ENCODE measurements around the gene WWC2. TPM values are rescaled to one million over a fixed set of nuclear protein-coding genes. Genes with fewer than 3 reads are reported as not detected.

Gene WWC2
- total RNA-seq, 1 donor from 2014 or later = 48.0 TPM

GRCh38 chr4:183161630-183162029 is 62.6 kb downstream of the WWC2 start:
- DNase-seq (ENCODE audit: low spot score) = no peak
- H3K36me3 Mint-ChIP-seq (ENCODE audit: low read depth) = no peaks in the 10 kb centered on the region
- H3K9me3 Mint-ChIP-seq (ENCODE audit: low read depth) = no peaks in the 10 kb centered on the region
- no peak overlapping the region for H3K4me3 Mint-ChIP-seq (ENCODE audit: unreplicated experiment)
- peaks cover 54% of the 10 kb centered on the region for H3K4me1 Mint-ChIP-seq (ENCODE audit: low read depth)
- no peaks in the 10 kb centered on the region for H3K27me3 Mint-ChIP-seq (ENCODE audit: low read depth)
- H3K27ac Mint-ChIP-seq (ENCODE audit: unreplicated experiment) = no peak overlapping the region
- TF ChIP-seq CTCF (IDR thresholded peaks at IDR 0.05) = no peak

- H3K4me3 Mint-ChIP-seq (ENCODE audit: unreplicated experiment) = no peak overlapping the region
- no peaks in the 10 kb centered on the region for H3K9me3 Mint-ChIP-seq (ENCODE audit: low read depth)
- no peak overlapping the region for H3K27ac Mint-ChIP-seq (ENCODE audit: unreplicated experiment)
- H3K36me3 Mint-ChIP-seq (ENCODE audit: low read depth) = no peaks in the 10 kb centered on the region
- TF ChIP-seq CTCF (IDR thresholded peaks at IDR 0.05) = no peak
- no peak for DNase-seq (ENCODE audit: low spot score)
- H3K27me3 Mint-ChIP-seq (ENCODE audit: low read depth) = no peaks in the 10 kb centered on the region
- H3K4me1 Mint-ChIP-seq (ENCODE audit: low read depth) = peaks cover 55% of the 10 kb centered on the region
Measured at GRCh38 chr4:183163135-183163534, 64.1 kb downstream of the WWC2 start.

GRCh38 chr4:183164963-183165362 is 65.9 kb downstream of the WWC2 start:
- Mint-ChIP-seq H3K27me3 (ENCODE audit: low read depth) (no peaks in the 10 kb centered on the region), H3K4me1 (ENCODE audit: low read depth) (peaks cover 52% of the 10 kb centered on the region), H3K27ac (ENCODE audit: unreplicated experiment) (peak overlapping the region; percentile 65), H3K36me3 (ENCODE audit: low read depth) (no peaks in the 10 kb centered on the region), H3K4me3 (ENCODE audit: unreplicated experiment) (peak overlapping the region; percentile 0), H3K9me3 (ENCODE audit: low read depth) (no peaks in the 10 kb centered on the region)
- no peak for DNase-seq (ENCODE audit: low spot score)
- no peak for TF ChIP-seq CTCF (IDR thresholded peaks at IDR 0.05)

GRCh38 chr4:183165376-183165775 is 66.3 kb downstream of the WWC2 start:
- H3K27me3 Mint-ChIP-seq (ENCODE audit: low read depth) = no peaks in the 10 kb centered on the region
- H3K36me3 Mint-ChIP-seq (ENCODE audit: low read depth) = no peaks in the 10 kb centered on the region
- peak overlapping the region; percentile 0 for H3K4me3 Mint-ChIP-seq (ENCODE audit: unreplicated experiment)
- H3K4me1 Mint-ChIP-seq (ENCODE audit: low read depth) = peaks cover 54% of the 10 kb centered on the region
- no peak for TF ChIP-seq CTCF (IDR thresholded peaks at IDR 0.05)
- no peak for DNase-seq (ENCODE audit: low spot score)
- peak overlapping the region; percentile 65 for H3K27ac Mint-ChIP-seq (ENCODE audit: unreplicated experiment)
- H3K9me3 Mint-ChIP-seq (ENCODE audit: low read depth) = no peaks in the 10 kb centered on the region

GRCh38 chr4:183170894-183171293 is 71.8 kb downstream of the WWC2 start:
- Mint-ChIP-seq H3K27me3 (ENCODE audit: low read depth) (no peaks in the 10 kb centered on the region), H3K9me3 (ENCODE audit: low read depth) (no peaks in the 10 kb centered on the region), H3K27ac (ENCODE audit: unreplicated experiment) (no peak overlapping the region), H3K4me3 (ENCODE audit: unreplicated experiment) (no peak overlapping the region), H3K4me1 (ENCODE audit: low read depth) (peaks cover 66% of the 10 kb centered on the region), H3K36me3 (ENCODE audit: low read depth) (no peaks in the 10 kb centered on the region)
- no peak for DNase-seq (ENCODE audit: low spot score)
- no peak for TF ChIP-seq CTCF (IDR thresholded peaks at IDR 0.05)
